H1 (cell line): ENCODE measurements around the gene C14orf93. TPM values are rescaled to one million over a fixed set of nuclear protein-coding genes. Genes with fewer than 3 reads are reported as not detected.

Source experiments
- CTCF ChIA-PET: fragments of 300-600 bp; sonication (Branson Sonifier 250); formaldehyde crosslinking; loops from one replicate; lab custom pipeline; 2021; ENCODE audit not compliant: partially characterized antibody; lab: Charles Lee
- POLR2A ChIA-PET: fragments of 300-600 bp; sonication (Branson Sonifier 250); formaldehyde crosslinking; loops from one replicate; lab custom pipeline; 2021; ENCODE audit warnings: inconsistent platforms; ENCODE audit not compliant: partially characterized antibody; lab: Charles Lee
- DNase-seq, 2 experiments: peaks; one replicate each; pipeline versions ENCODE4 v3.0.0 to v3.0.0-alpha.2; 2010 to 2022; ENCODE audit warnings: low spot score in 2 of 2, low read depth in 1 of 2, mixed read lengths in 1 of 2
- FAIRE-seq: peaks from 2 replicates; lab custom pipeline; 2011; peaks lifted over from hg19 to GRCh38; lab: Jason Lieb, UNC
- H2AFZ ChIP-seq: 2 replicates; pipeline ENCODE4 v1.8.1; 2012; ENCODE audit warnings: low read length, inconsistent platforms
- H2AK5ac ChIP-seq: 2 replicates; pipeline ENCODE4 v1.6.1; 2013; ENCODE audit warnings: low read depth, low read length
- H2BK120ac ChIP-seq: replicated peaks from 2 replicates; pipeline ENCODE3; 2013; ENCODE audit warnings: low read depth, low read length, inconsistent platforms
- H2BK12ac ChIP-seq: 2 replicates; pipeline ENCODE4 v1.6.1; 2013; ENCODE audit warnings: low read depth, low read length
- H2BK15ac ChIP-seq: 2 replicates; pipeline ENCODE4 v1.6.1; 2013; ENCODE audit warnings: low read length
- H2BK20ac ChIP-seq: 2 replicates; pipeline ENCODE4 v1.6.1; 2013; ENCODE audit warnings: low read length
- H2BK5ac ChIP-seq: 2 replicates; pipeline ENCODE4 v1.6.1; 2013; ENCODE audit warnings: low read depth, low read length
- H3K14ac ChIP-seq: 2 replicates; pipeline ENCODE4 v1.6.1; 2013; ENCODE audit warnings: inconsistent platforms; ENCODE audit not compliant: insufficient read length
- H3K18ac ChIP-seq: 2 replicates; pipeline ENCODE4 v1.6.1; 2013; ENCODE audit warnings: low read length; ENCODE audit errors: extremely low read depth
- H3K23ac ChIP-seq: 2 replicates; pipeline ENCODE4 v1.6.1; 2013; ENCODE audit warnings: inconsistent platforms; ENCODE audit not compliant: insufficient read length
- H3K23me2 ChIP-seq: 2 replicates; pipeline ENCODE4 v1.6.1; 2013; ENCODE audit warnings: low read depth, low read length
- H3K27ac ChIP-seq: 2 replicates; pipeline ENCODE4 v1.6.1; 2011; ENCODE audit warnings: low read depth, low read length, inconsistent platforms
- H3K27me3 ChIP-seq, 4 experiments: replicated peaks in 1 of 4; 1 replicate in 1 of 4; 2 replicates in 3 of 4; pipeline versions ENCODE4 v1.6.1 to v1.8.1; 2011 to 2013; ENCODE audit warnings: low read length in 3 of 4, mild to moderate bottlenecking in 3 of 4, inconsistent platforms in 2 of 4, mixed read lengths in 2 of 4, moderate library complexity in 1 of 4; ENCODE audit not compliant: control insufficient read depth in 3 of 4, insufficient read depth in 3 of 4; ENCODE audit errors: extremely low read depth in 1 of 4
- H3K36me3 ChIP-seq, 4 experiments: 2 replicates each; pipeline versions ENCODE4 v1.6.1 to v1.8.1; 2011 to 2013; ENCODE audit warnings: mild to moderate bottlenecking in 4 of 4, low read length in 3 of 4, moderate library complexity in 2 of 4, control low read depth in 1 of 4, inconsistent platforms in 1 of 4; ENCODE audit not compliant: insufficient read depth in 4 of 4, control insufficient read depth in 2 of 4
- H3K4ac ChIP-seq: replicated peaks from 2 replicates; pipeline ENCODE3; 2013; ENCODE audit warnings: low read length, low read depth, mixed read lengths, inconsistent platforms; ENCODE audit not compliant: insufficient read length
- H3K4me1 ChIP-seq, 4 experiments: replicated peaks in 1 of 4; 1 replicate in 1 of 4; 2 replicates in 3 of 4; pipeline versions ENCODE4 v1.6.1 to v1.8.1; 2011 to 2013; ENCODE audit warnings: low read length in 3 of 4, inconsistent platforms in 2 of 4, mixed read lengths in 1 of 4; ENCODE audit not compliant: insufficient read depth in 4 of 4, control insufficient read depth in 3 of 4
- H3K4me2 ChIP-seq, 2 experiments: 2 replicates each; pipeline versions ENCODE4 v1.6.1 to v1.8.1; 2011 to 2013; ENCODE audit warnings: low read depth in 2 of 2, low read length in 2 of 2, control low read depth in 1 of 2, inconsistent platforms in 1 of 2, mild to moderate bottlenecking in 1 of 2; ENCODE audit not compliant: insufficient read depth in 1 of 2
- H3K4me3 ChIP-seq, 4 experiments: fragments of 200-600, 300-600 bp in 1 of 4; sonication (generic), shearing (Covaris generic), sonication (Bioruptor Twin) in 1 of 4; 2 replicates each; pipeline versions ENCODE4 v1.5.1 to v1.8.1; 2011 to 2016; ENCODE audit warnings: low read length in 4 of 4, low read depth in 3 of 4, control low read depth in 2 of 4, inconsistent platforms in 2 of 4, mild to moderate bottlenecking in 2 of 4, mixed read lengths in 1 of 4, moderate library complexity in 1 of 4; ENCODE audit not compliant: insufficient read depth in 2 of 4; ENCODE audit errors: extremely low read depth in 1 of 4
- H3K56ac ChIP-seq: replicated peaks from 2 replicates; pipeline ENCODE3; 2013; ENCODE audit warnings: low read depth, mild to moderate bottlenecking, mixed read lengths, low read length, inconsistent platforms; ENCODE audit not compliant: insufficient read length
- H3K79me1 ChIP-seq: 2 replicates; pipeline ENCODE4 v1.6.1; 2013; ENCODE audit warnings: low read depth, low read length, control low read depth
- H3K79me2 ChIP-seq, 2 experiments: 2 replicates each; pipeline versions ENCODE4 v1.6.1 to v1.8.1; 2012 to 2013; ENCODE audit warnings: low read length in 2 of 2, mild to moderate bottlenecking in 2 of 2, inconsistent platforms in 1 of 2; ENCODE audit not compliant: insufficient read depth in 2 of 2, control insufficient read depth in 1 of 2
- H3K9ac ChIP-seq, 4 experiments: replicated peaks in 1 of 4; 1 replicate in 1 of 4; 2 replicates in 3 of 4; pipeline versions ENCODE4 v1.6.1 to v1.8.1; 2011 to 2013; ENCODE audit warnings: low read depth in 3 of 4, low read length in 3 of 4, control low read depth in 2 of 4, mild to moderate bottlenecking in 2 of 4, moderate library complexity in 2 of 4, inconsistent platforms in 1 of 4; ENCODE audit errors: extremely low read depth in 1 of 4
- H3K9me3 ChIP-seq, 2 experiments: 2 replicates each; pipeline versions ENCODE4 v1.6.1 to v1.8.1; 2012 to 2013; ENCODE audit warnings: mild to moderate bottlenecking in 2 of 2, moderate library complexity in 2 of 2, control low read depth in 1 of 2, inconsistent platforms in 1 of 2, low read depth in 1 of 2, low read length in 1 of 2, mixed read lengths in 1 of 2; ENCODE audit not compliant: insufficient read depth in 2 of 2
- H4K20me1 ChIP-seq, 2 experiments: replicated peaks in 1 of 2; 2 replicates each; pipeline versions ENCODE3 to v1.8.1; 2011 to 2013; ENCODE audit warnings: inconsistent platforms in 2 of 2, low read length in 2 of 2, mild to moderate bottlenecking in 1 of 2; ENCODE audit not compliant: insufficient read depth in 2 of 2, control insufficient read depth in 1 of 2
- H4K5ac ChIP-seq: 2 replicates; pipeline ENCODE4 v1.6.1; 2013; ENCODE audit warnings: low read length, low read depth, mixed read lengths, inconsistent platforms; ENCODE audit not compliant: insufficient read length
- H4K8ac ChIP-seq: 2 replicates; pipeline ENCODE4 v1.8.0; 2013; ENCODE audit warnings: mild to moderate bottlenecking, moderate library complexity, low read length, inconsistent platforms; ENCODE audit not compliant: insufficient read depth; ENCODE audit errors: extremely low read depth
- H4K91ac ChIP-seq: replicated peaks from 2 replicates; pipeline ENCODE3; 2013; ENCODE audit warnings: low read length, mixed read lengths, inconsistent platforms; ENCODE audit not compliant: insufficient read length
- ATF2 ChIP-seq: IDR thresholded peaks from 2 replicates; pipeline ENCODE4 v1.6.1; 2012; ENCODE audit warnings: low read length, inconsistent platforms
- ATF3 ChIP-seq: IDR thresholded peaks from 2 replicates; pipeline ENCODE4 v1.6.1; 2011; ENCODE audit warnings: low read depth, mild to moderate bottlenecking, low read length; ENCODE audit not compliant: insufficient read depth
- MAX ChIP-seq: IDR thresholded peaks from 2 replicates; pipeline ENCODE4 v1.6.1; 2012; ENCODE audit warnings: inconsistent platforms
- NANOG ChIP-seq: IDR thresholded peaks from 2 replicates; pipeline ENCODE4 v1.6.1; 2011; ENCODE audit warnings: low read length, low read depth, mild to moderate bottlenecking, inconsistent platforms; ENCODE audit not compliant: insufficient read depth, poor library complexity, severe bottlenecking
- RBBP5 ChIP-seq: IDR thresholded peaks from 2 replicates; pipeline ENCODE4 v1.7.1; 2012; ENCODE audit warnings: low read depth, mild to moderate bottlenecking, inconsistent platforms, low read length, moderate library complexity, borderline replicate concordance
- RXRA ChIP-seq: IDR thresholded peaks from 2 replicates; pipeline ENCODE4 v1.6.1; 2011; ENCODE audit warnings: low read depth, mild to moderate bottlenecking, low read length, moderate library complexity; ENCODE audit not compliant: insufficient read depth
- SIN3A ChIP-seq, 2 experiments: IDR thresholded peaks in 1 of 2; conservative IDR thresholded peaks in 1 of 2; 2 replicates each; pipeline ENCODE4 v1.6.1; 2011 to 2012; ENCODE audit warnings: low read length in 2 of 2, improper control_type of control experiment in 1 of 2, low read depth in 1 of 2, mild to moderate bottlenecking in 1 of 2
- SP2 ChIP-seq: IDR thresholded peaks from 2 replicates; pipeline ENCODE4 v1.6.1; 2012; ENCODE audit warnings: mild to moderate bottlenecking, low read length, inconsistent platforms
- SP4 ChIP-seq: IDR thresholded peaks from 2 replicates; pipeline ENCODE4 v1.6.1; 2012; ENCODE audit warnings: low read length, inconsistent platforms
- SRF ChIP-seq: IDR thresholded peaks from 2 replicates; pipeline ENCODE4 v1.6.1; 2011; ENCODE audit warnings: mild to moderate bottlenecking, low read depth, low read length, moderate library complexity
- TBP ChIP-seq: IDR thresholded peaks from 2 replicates; pipeline ENCODE4 v1.6.1; 2011; ENCODE audit warnings: low read depth, low read length, improper control_type of control experiment
- polyA plus RNA-seq, 7 experiments: library from polyadenylated mRNA; depleted of rRNA in 3 of 7; stranded (reverse) in 5 of 7; unstranded in 2 of 7; fragments of >200 nt in 5 of 7; fragments of 200-250 nt in 2 of 7; gene quantifications; 1 replicate in 5 of 7; 2 replicates in 1 of 7; 4 replicates in 1 of 7; pipeline versions ENCODE4 v1.2.1 to v1.2.3, GENCODE V29; 2011 to 2013; ENCODE audit warnings: missing spikeins in 2 of 7, mixed read lengths in 2 of 7
- total RNA-seq: library from RNA; stranded (reverse); fragmentation: NEBNext Ultra II Directional; extraction: Animal tissue kit (Norgen Biotek cat#: 25700); gene quantifications from 2 replicates; pipeline ENCODE4 v1.2.1, GENCODE V29; 2021

Gene C14orf93
- total and polyA plus RNA-seq, 2 of the 8 experiments (the other 6 are each of a cell fraction or from before 2014, with no cell fraction given), result 7.8 to 8.2 TPM

- no peak overlapping the region for H3K27ac ChIP-seq
- no peak overlapping the region for H2BK120ac ChIP-seq
- no peaks in the 10 kb centered on the region for H4K20me1 ChIP-seq
- H3K4me1 ChIP-seq, result peaks cover 0 to 5% (median 2%) of the 10 kb centered on the region in 4 experiments; a peak in 2 of 7 replicates
- H2BK20ac ChIP-seq, result no peak overlapping the region
- no peak overlapping the region for H3K4me2 ChIP-seq
- no peak for TF ChIP-seq SP2
- no peak for TF ChIP-seq TBP
- no peak for TF ChIP-seq RBBP5
- no peak for TF ChIP-seq ATF3
- no peak for TF ChIP-seq SRF
- TF ChIP-seq SP4, result no peak
- TF ChIP-seq RXRA, result no peak
- no peak for TF ChIP-seq ATF2
- no peak for TF ChIP-seq SIN3A (conservative IDR thresholded peaks at IDR 0.05 in 1 of 2, IDR thresholded peaks at IDR 0.05 in 1 of 2; ENCODE audit: low read depth in 1 of 2, low read length in 2 of 2)
- TF ChIP-seq MAX, result no peak
- TF ChIP-seq NANOG, result no peak
- DNase-seq, result no peak
- H2BK12ac ChIP-seq, result no peak overlapping the region
- no peak overlapping the region for H4K8ac ChIP-seq
- no peak overlapping the region for H2BK5ac ChIP-seq
- H2AK5ac ChIP-seq, result no peak overlapping the region
- no peaks in the 10 kb centered on the region for H3K9me3 ChIP-seq
- no peak overlapping the region for H3K14ac ChIP-seq
- no peak overlapping the region for H3K4me3 ChIP-seq
- H3K27me3 ChIP-seq, result no peaks in the 10 kb centered on the region
- CTCF ChIA-PET, result interaction anchor here (0.6 to 23.0 kb wide), 16 partner anchors 9 to 109 kb away, joined by 3 to 785 read pairs (median 9); partner anchors contain the start of genes AJUBA, CDH24, PSMB11 and PSMB5
- no peak overlapping the region for H3K23ac ChIP-seq
- H3K23me2 ChIP-seq, result no peaks in the 10 kb centered on the region; the same call in 1 of the 2 replicates
- no peak overlapping the region for H2AFZ ChIP-seq
- no peak overlapping the region for H3K4ac ChIP-seq
- H3K18ac ChIP-seq, result no peak overlapping the region
- no peak overlapping the region for H3K56ac ChIP-seq
- no peaks in the 10 kb centered on the region for H3K79me2 ChIP-seq
- H4K5ac ChIP-seq, result no peak overlapping the region
- H3K79me1 ChIP-seq, result no peaks in the 10 kb centered on the region; the same call in 1 of the 2 replicates
- no peak for FAIRE-seq
- H4K91ac ChIP-seq, result no peak overlapping the region
- POLR2A ChIA-PET, result interaction anchor here (1.3 to 12.2 kb wide), 7 partner anchors 11 to 78 kb away, joined by 3 to 133 read pairs (median 4); partner anchors contain the start of gene AJUBA
- no peaks in the 10 kb centered on the region for H3K36me3 ChIP-seq
- H2BK15ac ChIP-seq, result no peak overlapping the region
- no peak overlapping the region for H3K9ac ChIP-seq
These were observed 16.4 kb downstream of the C14orf93 start for GRCh38 chr14:22993517-22993916.
